Inferior parietal cortex (tissue), 1 donor: ENCODE results near the gene LRRC3.
"Not testable (repeated sequence)": the region's sequence is repeated elsewhere in the genome, so short reads cannot be mapped to it uniquely, and the experiment has no call there.

Experiments used
- DNase-seq: peaks from one replicate; pipeline ENCODE4 v3.0.0-alpha.2; 2016; ENCODE audit errors: extremely low spot score

LRRC3 gene, protein sequence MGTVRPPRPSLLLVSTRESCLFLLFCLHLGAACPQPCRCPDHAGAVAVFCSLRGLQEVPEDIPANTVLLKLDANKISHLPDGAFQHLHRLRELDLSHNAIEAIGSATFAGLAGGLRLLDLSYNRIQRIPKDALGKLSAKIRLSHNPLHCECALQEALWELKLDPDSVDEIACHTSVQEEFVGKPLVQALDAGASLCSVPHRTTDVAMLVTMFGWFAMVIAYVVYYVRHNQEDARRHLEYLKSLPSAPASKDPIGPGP

DNA sequence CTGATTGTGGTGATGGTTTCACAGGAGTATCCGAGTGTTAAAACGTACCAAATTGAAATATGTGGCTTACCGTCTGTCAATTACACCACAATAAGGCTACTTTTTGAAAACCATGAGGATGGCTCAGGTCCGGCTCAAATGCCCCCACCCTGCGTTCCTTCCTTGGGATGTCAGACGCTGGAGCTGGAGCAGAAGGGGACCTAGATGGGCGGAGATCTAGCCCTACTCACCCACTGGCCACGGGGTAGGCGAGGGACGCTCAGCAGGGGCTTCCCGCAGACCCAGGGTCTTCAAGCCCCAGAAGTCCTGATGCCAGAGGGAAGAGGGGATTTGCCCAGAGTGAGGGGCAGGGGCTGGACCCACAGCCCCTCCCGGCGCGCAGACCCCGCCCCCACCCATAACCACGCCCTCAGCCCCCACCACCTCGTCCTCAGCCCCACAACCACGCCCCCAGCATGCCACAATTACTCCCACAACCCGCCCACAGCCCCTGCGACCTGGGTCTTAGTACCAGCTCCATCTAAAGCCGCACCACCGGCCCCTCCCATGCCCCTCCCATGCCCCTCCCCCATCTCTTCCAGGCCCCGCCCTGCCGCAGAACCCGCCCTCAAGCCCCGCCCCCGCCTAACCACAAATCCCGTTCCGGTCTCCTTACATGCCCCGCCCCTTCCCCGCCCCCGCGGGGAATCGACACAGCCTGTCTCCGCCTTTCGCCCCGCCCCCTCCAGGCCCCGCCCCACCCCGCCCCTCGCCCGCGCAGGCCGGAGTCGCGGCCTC, at the start of gene LRRC3:
LRRC3 (plus strand) TSS at position 764 of the 777 bp plus-strand sequence. CDS start 1,135 bp downstream, outside the sequence.
- DNase-seq: no peak

DNA sequence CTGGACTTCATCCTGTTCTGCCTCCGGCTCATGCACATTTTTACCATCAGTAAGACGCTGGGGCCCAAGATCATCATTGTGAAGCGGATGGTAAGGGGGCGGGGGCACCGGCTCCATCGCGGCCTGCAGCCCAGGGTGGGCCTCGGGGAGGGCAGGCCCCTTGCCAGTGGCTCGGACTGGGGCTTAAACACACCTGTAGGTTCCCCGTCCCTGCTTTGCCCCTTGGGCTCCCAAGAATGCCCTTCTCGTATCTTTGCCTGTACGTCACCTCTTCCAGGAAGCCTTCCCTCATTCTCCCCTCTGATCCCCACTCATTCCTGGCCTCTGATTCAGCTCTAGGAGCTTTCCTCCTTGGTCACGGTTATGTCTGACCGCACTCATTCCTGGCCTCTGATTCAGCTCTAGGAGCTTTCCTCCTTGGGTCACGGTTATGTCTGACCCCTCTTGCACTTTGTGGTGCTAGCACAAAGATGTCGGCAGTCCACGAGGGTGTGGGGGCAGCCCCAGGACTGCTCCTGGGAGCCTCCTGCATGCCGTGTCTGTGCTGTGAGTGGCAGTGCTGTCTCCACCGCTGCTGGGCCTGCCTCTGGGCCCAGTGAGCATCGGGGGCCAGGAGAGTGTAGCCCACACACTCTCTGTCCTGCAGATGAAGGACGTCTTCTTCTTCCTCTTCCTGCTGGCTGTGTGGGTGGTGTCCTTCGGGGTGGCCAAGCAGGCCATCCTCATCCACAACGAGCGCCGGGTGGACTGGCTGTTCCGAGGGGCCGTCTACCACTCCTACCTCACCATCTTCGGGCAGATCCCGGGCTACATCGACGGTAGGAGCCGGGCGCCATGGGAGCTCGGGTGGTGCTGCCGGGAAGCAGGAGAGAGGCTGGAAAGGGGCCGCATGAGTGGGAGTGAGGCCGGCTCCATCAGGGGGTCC, 49.1 kb upstream of the LRRC3 start:
- no peak for DNase-seq

DNA sequence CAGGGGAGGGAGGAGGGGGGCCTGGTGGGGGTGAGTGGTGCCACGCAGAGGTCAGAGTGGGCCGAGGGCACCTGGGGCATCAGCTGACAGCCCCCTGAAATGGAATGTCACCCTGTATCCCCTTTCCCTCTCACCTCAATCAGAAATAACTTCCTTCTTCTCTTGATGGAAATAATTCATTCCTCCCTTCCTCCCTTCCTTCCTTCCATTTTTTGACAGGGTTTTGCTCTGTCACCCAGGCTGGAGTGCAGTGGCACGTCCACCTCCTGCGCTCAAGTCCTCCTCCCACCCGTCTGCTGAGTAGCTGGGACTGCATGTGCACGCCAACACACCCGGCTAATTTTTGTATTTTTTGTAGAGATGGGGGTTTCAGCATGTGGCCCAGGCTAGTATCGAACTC, 48.4 kb upstream of the LRRC3 start:
- no peak for DNase-seq

DNA sequence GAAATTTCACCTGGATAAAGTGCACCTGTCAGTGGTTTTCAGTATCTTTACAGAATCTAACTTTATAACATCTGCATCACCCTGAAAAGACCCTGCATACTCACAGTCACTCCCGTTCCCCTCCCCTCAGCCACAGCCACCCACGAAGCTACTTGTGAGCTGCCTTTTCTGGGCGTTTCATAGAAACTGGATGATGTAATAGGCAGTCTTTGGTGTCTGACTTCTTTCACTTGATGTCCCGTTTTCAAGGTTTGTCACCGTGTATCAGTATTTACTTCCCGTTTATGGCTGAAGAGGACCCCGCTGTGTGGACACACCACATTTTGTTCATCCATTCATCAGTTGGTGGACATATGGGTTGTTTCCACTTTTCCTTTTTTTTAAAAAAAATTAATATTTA, 47.8 kb upstream of the LRRC3 start:
- DNase-seq: no peak

DNA sequence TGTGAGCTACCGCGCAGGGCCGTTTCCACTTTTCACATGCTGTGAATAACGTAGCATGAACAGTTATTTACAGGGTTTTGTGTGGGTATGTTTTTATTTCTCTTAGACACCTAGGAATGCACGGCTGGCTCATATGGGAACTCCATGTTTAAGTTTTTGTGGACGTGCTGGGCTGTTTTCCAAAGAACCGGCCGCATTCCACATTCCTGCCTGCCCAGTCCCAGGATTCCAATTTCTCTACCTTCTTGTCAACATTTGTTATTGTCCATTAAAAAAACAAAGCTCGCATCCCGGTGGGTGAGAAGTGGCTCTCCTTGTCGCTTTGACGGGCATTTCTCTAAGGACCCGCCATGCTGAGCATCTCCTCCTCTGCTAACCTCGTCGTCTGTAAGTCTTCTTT, 47.1 kb upstream of the LRRC3 start:
- DNase-seq: no peak

DNA sequence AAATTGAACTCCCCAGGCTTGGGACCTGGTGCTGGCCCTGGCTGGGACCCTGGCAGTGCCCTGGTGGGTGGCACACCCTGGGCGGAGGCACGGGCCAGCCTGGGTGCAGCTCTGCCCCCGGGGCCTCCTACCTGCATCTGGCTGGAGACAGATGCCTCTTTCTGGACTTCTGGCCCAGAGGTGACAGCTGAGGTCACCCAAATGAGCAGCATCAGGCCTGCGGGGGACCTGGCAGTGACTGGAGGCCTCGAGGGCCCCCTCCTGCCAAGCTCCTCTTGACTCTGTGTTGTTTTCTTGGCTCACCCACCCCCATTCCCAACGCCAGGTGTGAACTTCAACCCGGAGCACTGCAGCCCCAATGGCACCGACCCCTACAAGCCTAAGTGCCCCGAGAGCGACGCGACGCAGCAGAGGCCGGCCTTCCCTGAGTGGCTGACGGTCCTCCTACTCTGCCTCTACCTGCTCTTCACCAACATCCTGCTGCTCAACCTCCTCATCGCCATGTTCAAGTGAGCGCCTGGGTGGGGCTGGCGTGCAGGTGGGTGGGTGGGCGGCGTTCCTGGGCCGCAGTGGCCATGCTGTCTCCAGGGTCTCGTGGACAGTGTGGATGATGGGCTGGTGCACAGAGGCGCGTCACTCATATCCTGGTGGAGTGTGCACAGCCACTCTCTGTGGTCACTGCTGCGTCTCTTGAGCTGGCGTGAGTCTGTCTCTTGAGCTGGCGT, 41.6 kb upstream of the LRRC3 start:
- no peak for DNase-seq

DNA sequence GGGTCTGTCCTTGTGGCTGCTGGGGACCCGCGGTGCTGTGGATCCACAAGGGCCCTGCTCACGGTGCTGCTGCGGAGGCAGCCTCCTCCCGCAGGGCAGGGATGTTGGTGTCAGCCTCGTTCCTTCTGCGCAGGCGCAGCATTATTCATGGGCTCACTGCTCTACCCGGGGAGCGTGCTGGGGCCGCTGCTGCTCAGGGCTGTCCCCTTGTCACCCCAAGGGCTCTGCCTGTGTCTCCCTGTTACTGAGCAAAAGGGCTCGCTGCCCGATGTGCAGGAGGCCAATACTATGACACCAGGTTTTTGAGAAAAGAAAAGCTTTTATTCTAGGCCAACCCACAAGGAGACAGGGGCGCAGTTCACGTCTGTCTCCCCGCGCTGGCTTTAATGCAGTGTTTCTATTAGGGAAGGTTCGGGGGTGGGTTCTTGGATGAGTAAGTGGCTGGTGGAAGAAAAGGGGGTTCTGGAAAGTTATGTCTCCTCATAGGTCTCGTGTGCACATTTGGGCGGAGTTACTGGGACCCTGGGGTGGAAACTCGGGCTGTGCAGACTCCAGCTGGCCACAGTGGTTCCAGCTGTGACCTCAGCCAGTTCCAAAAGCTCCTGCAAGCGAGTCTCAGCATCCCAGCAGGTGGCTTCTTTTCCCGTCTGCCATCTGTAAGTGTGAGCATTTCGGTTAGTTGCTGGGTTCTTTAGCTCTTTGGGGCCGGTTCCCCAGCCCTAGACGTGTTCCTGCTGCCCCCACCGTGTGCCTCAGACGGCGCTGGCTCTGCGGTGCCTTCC, 40.8 kb upstream of the LRRC3 start:
- DNase-seq: no peak

DNA sequence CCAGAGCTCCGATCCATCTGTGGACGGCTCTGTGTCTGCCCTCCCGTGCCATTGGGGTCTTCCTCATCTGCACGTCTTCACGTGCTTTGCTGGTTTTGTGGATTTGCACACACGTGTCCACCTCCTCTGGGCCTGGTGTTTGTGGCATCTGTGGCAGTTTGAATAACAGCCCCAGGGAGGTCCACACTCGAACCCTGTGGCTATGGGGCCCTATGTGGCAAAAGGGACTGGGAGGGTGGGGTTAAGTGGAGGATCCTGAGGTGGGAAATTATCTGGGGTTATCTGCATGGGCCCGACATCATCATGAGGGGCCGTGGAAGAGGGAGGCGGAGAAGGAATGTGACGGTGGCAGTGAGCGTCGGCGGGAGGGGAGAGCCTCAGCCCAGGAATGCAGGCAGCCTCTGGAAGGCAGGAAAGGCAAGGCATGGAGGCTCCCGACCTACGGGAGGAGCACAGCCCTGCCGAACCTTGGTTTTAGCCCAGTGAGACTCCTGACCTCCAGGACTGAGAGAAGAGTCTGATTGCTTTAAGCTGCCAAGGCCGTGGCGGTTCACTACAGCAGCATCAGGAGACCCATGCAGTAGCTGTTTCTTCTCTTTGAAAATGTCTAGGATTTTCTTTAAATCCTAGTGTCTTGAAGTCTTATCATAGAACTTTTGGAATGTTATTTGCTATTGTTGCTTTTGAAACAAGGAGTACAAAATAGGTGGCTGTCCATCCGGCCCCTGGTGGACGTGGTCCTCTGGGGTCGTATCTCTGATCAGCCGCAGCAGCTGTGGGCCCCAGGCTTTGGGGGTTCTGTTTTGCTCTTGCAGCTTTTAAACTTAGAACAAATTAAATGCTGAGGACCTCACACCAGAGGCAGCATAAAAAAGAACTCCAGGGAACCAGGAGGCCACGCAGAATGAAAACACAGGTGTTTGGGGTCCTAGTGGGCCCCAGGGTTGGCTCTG, 40.0 kb upstream of the LRRC3 start:
- DNase-seq: no peak

DNA sequence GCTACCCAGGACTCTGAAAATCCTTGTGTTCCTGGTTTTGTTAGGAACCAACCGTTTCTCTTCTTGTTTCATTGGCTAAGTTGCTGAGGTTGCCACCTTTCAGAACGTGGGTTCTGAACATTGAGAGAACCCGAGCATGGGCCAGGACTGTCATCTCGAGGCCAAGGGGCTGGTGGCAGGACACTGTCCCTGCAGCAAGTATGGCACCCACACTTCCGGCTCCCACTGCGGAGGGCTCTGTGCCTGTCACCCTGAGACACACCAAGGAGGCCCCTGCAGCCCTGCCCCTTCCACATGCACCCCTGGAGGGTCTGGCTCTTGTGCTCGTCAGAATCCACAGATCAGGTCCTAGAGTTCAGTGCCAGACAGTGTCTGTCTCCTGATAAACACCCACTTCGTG, 39.1 kb upstream of the LRRC3 start:
- no peak for DNase-seq

DNA sequence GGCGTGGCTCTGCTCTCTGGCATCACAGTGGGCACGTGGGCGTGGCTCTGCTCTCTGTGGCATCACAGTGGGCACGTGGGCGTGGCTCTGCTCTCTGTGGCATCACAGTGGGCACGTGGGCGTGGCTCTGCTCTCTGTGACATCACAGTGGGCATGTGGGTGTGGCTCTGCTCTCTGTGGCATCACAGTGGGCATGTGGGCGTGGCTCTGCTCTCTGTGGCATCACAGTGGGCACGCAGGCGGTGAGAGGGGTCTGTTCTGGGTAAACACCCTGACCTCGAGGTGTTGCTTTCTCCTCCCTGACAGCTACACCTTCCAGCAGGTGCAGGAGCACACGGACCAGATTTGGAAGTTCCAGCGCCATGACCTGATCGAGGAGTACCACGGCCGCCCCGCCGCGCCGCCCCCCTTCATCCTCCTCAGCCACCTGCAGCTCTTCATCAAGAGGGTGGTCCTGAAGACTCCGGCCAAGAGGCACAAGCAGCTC, 37.6 kb upstream of the LRRC3 start:
- DNase-seq: not testable (repeated sequence)

DNA sequence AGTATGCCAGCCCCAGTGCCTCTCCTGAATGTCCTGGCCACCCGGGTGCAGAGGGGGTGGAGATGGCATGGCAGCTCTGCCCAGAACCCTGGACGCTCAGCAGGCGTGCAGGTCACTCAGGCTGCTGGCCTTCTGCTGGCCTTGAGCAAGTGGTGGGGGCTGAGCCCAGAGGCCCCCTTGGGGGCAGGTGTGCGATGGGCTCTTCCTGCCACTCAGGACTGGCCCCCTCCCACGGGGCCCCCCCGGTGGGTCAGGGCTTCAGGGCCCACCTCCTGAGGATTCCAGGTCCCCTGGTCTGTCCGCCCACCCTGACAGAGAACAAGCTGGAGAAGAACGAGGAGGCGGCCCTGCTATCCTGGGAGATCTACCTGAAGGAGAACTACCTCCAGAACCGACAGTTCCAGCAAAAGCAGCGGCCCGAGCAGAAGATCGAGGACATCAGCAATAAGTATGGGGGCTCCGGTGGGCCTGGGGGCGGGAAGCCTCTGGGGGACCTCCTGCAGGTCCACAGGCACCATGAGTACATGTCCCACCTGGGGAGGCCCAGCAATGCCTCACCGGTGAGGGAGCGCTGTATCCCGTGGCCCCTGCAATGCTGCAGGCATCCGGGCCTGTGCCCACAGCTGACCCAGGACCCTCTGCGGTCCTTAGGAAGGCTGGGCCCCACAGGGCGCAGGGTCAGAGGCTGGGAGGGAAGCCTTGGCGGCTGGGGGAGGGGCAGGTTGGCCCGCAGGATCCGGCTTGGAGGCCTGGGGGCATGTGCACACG, 37.0 kb upstream of the LRRC3 start:
- DNase-seq: no peak

DNA sequence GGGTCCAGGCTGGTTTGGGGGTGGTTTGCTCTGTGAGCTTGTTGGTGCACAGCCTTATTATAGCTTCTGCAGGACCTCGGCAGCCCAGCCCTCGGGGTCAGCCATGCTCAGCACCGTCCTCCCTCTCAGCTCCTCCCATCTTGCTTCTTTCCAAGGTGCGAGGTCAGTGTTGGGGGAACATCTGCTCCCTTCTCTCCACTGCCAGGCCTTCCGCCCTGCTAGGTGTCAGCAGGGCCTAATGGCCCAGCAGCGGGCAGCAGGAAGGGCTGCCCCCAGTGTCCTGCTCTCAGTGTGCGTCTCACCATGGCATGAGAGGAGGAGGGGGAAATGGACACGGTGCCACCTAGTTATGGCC, 36.5 kb upstream of the LRRC3 start:
- no peak for DNase-seq

DNA sequence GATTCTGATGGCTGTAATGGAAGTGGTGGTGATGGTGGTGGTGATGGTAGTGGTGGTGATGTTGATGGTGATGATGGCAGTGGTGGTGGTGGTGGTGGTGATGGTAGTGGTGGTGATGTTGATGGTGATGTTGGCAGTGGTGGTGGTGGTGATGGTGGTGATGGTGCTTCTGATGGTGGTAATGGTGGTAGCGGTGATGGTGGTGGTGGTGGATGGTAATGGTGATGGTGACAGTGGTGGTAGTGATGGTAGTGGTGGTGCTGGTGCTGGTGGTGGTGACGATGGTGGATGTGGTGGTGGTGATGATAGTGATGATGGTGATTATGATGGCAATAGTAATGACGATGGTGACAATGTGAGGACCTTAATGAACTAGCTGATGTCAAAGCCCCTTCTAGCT, 35.6 kb upstream of the LRRC3 start:
- DNase-seq: no peak

DNA sequence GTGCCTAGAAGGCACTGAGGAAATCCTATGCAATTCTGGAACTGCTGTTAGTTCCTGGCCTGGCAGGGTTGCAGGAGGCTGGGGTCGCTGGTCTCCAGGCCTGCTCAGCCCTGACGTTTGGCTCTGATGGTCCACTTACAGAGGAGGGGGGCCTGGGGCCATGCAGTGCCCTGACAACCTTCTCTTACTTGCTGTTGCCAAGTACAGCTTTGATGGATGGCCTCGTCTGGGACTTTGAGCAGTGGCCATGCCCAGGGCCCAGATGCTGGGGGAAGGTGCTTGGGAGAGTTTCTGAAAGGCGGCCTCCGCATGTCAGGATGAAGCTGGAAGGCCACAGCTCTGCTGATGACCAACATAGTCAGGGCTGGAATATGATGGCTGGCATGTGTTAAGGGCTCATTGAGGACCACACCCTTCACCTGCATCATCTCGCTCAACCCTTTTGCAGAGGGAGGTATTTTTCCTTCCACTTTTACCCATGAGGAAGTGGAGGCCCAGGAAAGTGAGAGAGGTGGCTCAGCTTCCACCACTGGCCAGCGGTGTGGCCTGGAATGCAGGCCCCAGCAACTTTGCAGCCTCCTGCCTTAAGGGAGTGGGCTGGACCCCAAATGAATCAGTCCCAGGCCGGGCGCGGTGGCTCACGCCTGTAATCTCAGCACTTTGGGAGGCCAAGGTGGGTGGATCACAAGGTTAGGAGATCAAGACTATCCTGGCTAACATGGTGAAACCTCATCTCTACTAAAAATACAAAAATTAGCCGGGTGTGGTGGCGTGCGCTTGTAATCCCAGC, 34.7 kb upstream of the LRRC3 start:
- DNase-seq: no peak

DNA sequence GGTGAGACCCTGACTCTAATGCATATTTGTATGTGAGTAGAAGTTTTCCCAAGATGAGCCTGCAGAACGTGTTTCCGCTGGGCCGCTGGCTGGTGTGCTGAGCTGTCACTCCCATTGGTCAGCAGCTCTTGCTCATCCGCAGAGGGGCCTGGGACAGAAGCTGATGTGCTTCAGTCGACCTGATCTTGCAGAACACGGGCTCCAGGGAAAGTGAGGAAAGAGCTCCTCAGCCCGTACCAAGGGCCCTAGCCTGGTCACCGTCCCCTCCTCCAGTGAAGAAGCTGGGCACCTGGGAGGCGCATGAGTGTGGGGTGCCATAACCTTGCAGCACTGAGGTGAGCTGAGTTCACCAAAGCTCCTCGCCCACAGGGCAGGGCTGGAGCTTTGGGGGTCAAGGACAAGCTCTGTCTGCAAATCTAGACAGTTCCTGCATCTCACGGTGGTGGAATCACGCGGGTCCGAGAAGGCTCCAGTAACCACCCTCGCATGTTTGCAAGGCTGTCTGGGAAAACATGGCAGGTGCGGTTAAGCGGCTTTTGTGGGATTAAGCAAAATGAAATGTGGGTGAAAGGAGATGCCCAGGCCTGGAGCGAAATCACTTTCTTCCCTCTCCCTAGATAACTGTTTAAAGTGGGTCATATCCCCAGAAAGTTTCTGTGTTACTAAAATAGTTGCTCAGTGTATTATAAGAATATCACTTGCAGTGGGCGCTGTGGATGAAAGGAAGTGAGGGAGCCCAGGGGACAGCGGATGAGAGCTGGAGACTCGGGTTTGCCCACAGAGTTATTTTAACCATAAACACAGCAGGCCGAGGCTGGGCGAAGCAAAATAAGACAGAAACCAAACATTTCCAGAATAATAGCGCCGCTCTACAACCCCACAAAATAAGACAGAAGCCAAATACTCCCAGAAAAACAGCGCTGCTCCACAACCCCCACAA, 33.1 kb upstream of the LRRC3 start:
- peak; percentile 1 for DNase-seq

DNA sequence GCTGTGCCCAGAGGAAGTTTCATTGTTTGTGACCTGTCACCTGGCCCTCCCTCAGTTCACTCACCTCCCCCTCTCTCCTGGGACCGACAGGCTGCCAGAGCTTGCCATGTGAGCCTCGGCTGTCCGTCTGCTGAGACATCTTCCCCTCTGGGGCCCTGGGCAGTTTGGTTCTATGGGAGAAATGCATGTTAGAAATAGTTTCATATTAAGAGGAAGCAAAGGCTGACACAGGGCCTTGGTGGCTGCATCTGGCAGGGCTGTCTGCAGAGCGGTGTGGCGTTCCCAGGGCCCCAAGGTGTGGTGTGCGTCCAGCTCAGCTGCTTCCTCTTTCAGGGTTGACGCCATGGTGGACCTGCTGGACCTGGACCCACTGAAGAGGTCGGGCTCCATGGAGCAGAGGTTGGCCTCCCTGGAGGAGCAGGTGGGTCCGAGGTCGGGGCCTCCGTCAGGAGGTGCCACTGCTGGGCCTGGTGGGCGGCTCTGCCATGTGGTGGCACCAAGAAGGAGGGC, 31.9 kb upstream of the LRRC3 start:
- DNase-seq: no peak
